HG02610 (cell line): Measurements from ENCODE around the gene STK24.

Experiments
- ATAC-seq: cut with Tn5 transposase; IDR thresholded peaks from one replicate; pipeline ENCODE4 v1.9.1; 2021; ENCODE audit warnings: mild to moderate bottlenecking, moderate library complexity; ENCODE audit not compliant: unreplicated experiment

STK24 gene

GRCh38 chr13:98514288-98514687 is 62.6 kb downstream of the STK24 start:
- no peak for ATAC-seq

DNA sequence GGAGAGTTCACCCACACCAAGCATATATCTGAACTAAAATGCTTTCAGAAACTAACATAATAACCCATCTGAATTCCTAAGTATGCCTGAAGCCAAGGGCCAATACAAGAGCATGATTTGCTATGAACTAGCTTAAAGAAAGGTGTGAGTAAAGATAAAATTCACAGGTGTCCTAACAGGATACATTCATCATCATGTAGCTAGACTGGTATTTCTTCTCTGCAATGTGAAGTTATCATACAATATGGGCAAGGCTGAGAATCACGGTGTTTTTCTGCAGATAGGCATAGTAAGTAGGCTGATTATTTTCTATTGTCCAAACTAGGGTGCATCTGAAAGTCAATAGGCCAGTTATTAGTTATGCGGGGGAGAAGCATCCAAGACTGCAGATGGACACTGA is 63.1 kb downstream of the STK24 start:
- ATAC-seq = no peak

DNA sequence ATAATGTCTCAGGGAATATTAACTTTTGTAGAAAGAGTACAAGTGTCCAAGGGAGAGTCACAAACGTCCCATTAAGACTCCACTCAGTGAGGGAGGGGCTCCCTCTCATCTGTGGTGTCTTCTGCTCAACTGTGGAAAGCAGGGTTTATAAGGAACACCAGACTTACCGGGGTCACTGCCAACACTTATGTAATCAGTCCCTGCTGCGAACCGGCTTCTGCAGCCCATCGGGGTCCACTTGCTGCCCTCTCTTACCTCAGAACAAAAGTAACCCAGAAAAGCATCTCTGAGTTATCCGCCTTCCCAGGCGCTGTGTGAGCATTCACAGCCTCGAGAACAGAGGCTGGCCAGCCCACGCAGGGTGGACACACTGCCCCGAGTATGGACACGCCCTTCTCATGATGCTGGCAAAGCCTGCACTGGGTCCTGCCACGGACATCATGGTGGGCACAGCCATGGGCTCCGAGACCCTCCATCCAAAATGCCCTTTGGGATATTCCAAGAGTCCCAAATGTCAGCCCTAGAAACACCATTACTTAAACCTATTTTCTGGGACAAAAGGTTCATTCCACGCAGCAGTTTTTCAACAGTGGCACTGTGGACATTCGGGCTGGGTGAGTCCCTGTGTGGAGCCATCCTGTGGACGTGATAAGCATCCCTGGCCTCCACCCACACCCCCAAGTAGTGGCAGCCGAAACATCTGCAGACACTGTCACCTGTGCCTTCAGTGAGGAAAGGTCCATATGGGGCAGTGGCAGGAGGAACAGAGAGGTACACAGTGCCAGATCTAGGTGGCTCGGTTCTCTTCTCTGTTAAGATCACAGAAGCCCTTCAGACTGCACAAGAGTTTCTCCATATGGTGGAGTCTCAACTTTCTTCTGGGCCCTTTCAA is 63.9 kb downstream of the STK24 start:
- no peak for ATAC-seq

DNA sequence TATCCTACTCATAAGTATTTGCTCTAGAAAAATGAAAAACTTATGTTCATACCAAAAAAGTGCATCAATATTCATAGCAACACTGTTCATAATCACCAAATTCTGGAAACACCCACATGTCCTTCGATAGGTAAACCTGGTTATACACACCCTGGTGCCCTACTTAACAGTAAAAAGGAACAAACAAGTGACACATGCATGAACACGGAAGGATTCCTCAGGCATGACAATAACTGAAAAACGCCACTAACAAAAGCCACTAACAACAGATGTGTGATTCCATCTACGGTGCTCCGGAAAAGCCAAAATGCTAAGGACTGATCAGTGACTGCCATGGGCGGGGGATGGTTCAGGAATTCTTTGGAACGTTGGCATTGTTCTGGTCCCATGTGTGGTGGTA is 65.5 kb downstream of the STK24 start:
- ATAC-seq = peak; percentile 15

DNA sequence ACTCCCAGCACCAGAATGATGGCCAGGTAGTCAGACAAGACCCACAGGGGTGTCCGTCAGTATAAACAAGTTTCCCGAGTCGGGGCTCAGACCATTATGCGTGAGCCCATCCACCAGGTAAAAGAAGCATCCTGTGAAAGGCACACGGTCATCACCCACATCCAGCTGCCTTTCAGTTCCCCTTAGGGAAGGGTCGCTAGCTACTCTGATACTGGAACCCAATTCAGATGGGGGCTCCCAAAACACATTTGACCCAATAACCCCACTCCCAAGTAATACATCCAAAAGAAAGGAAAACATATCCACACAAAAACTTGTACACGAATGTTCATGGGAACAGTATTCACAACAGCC is 66.8 kb downstream of the STK24 start:
- ATAC-seq = no peak

DNA sequence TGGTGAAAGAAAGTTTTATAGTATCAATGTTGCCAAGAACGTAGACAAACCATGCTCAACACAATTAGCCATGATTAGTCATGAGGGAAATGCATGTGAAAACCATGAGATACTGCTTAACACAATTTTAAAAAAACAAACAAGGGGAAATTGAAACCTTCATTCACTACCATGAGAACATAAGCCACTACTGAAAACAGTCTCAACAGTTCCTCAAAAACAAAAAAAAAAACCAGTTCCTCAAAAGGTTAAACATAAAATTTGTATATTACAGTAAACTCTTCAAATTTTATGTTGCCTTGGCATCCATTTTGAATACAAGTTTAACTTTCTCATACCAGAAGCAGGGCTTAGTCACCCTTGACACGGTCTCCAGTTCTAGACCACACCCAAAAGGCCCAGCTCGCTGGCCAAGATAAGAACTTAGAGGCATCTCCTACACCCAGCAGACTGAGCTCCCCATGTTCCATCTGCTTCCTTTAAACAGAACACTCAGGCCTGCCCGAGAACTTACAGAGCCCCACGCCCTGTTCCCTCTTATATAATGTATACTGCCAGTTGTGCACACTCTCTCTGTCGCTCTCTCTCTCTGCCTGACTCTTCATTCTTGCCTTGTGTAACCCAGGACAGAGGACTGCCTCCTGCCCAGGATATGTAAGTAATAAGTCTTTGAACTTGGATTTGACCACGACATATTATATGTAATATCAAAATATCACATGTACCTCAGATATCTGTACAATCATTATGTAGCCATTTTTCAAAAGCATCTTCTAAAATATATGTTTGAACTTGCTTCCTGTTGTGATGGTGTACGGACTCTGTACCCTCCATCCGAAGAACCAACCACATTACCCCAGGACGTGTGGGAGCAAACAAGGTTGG is 67.4 kb downstream of the STK24 start:
- peak; percentile 49 for ATAC-seq

GRCh38 chr13:98508685-98509084 is 68.2 kb downstream of the STK24 start:
- ATAC-seq = no peak

DNA sequence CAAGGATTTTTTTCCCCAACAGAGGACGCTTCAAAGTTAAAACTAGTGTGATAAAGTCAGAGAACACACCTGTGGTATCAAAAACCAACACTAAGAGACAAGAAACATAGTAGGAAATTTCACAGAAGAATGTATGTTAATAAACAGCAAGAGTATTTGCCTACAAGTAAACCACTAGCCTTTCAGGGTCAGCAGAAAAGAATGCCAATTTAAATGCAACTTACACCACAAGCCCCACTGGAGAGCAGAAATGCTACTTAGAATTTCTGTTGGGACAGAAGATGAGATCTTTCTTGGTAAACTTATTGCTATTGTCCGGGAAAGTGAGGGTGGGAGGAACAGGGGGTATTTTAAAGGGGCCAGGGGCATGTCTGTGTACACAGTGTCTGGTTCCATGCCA is 68.6 kb downstream of the STK24 start:
- no peak for ATAC-seq

- ATAC-seq = no peak
Observed at GRCh38 chr13:98507282-98507797, 69.6 kb downstream of the STK24 start.

DNA sequence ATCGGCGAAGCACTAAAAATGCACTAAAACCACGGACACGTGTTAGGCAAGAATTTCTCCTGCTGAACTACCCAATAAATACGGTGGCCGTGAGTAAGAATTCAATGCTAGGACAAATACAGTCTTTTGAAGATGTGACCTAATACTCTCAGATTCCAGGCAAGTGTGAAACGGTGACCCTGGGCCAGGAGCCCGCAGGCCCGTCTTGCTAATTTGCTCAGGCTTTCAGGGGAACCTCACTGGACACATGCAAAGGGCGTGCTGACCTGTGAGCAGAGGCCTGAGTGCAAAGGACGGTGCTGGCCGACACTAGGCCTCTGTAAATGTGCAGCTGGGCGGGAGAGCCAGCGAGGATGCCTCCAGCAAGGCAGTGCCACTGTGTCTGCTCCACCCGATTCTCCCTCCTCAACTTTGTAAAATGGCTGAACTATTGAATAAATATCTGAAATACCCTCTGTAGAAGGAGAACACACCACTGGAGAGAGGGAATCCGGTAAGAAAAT is 70.1 kb downstream of the STK24 start:
- ATAC-seq = no peak

- ATAC-seq = no peak
Observed at GRCh38 chr13:98506322-98506721, 70.6 kb downstream of the STK24 start.

DNA sequence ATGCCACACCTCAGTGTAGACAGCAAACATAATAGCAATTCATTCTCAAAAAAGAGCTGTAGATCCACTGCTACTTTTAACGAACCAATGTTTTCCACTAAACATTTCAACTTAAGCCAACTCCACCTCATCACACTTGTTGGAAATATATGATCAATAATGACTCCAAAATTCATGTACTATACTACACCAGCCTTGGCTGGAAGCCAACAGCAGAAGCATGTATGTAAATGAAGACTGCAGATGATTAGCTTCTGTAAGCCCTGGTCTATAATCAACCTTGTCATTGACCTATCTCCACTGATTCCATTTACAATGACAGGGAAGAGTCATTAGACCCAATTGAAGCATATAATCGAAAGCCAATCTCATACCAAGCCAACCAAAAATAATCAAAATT is 71.7 kb downstream of the STK24 start:
- no peak for ATAC-seq

DNA sequence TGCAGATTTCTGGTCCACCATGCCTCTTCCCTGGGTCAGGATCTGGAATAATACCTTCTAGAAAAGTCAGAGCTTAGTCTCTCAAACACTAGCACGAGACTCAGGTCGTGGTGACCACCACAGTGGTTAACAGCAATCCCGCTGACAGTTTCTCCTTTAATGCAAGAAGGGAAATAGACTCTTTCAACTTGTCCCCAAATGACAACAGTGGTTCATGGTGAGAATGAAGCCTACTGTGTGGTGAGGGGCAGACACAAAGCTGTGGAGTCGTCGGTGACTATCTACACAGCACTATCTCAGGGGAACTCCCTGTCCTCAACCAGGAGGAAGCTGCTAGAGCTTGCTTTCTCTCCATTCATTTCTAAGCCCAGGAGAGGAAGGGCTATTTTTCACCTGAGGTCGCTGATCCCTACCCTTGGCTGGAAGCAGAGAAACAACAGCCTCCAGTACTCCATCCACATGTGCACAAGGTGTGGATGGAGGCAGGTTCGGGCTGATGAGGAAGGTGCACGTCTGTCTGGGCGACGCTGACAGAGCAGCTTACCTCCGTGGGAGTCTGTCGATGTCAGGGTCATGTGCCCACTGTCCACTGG is 72.4 kb downstream of the STK24 start:
- peak; percentile 64 for ATAC-seq

DNA sequence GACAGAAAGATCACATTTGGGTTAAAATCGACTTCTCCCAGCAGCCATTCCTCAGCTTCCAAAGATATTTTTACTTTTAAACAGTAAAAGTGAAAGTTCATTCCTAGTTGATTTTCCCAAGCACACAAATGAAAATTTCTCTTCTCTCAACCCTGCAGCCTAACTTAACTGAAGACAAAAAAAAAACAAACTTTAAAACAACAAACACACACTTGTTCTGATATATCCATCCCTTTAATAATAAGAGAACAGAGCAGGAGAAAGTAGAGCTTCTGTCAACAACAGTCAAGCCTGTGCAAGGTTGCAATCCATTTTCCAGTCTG is 72.9 kb downstream of the STK24 start:
- no peak for ATAC-seq

DNA sequence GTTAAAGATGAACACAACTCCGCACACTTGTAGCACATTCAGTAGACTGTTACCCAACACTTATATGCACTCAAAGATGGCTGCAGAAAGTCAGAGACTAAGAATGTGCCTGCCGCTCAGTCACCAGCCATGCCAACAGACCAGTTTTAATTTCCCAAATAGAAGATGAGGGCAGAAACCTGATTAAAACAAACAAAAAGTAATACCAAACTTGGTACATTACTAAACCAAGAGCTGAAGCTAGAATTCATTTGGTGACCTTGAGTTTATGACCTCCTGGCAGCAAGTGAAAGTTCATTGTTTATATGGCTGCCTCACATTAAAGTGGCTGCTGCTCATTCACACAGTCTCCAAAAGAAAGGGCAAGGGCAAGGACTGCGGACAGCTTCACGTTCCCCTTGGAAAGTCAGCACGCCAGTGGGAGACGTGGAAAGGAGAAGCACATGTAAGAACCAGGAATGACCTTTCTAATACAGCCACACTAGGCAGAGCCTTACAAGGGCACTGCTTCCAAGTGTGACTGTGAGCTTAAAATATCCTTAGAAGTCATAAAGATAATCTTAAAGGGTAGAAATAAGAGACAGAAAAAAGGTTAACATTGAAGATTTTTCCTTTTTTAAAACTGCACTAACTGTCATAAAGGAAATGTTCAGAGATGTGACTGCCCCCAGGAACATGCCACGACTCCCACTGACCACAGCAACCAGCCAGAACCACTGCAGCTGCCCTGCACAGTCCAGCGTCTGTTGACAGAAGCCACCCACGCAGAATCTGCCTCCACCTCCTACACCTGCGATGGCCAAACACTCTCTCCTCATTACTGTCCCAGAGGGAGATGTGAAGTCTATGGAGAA is 73.5 kb downstream of the STK24 start:
- ATAC-seq = no peak

DNA sequence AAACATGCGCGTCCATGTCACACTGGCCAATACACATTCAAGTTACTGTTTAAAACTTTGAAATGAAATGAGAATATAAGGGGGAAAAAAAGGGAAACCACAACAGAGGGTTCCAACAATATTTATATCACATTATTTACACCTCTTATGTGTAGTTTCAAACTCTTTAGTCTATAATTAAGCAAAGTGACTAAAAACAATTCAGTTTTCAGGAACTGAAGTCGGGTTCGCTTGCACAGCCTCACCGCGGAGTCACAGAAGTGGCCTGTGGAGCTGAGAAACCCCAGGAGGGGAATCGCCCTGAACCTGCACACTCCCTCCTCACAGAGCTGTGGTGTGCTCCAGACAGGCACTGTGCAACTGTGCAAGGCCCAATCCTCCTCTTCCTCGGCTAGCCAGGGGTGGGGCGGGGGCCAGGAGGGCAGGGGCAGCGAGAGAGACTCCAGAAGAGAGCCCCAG is 75.9 kb downstream of the STK24 start:
- ATAC-seq = peak; percentile 78

DNA sequence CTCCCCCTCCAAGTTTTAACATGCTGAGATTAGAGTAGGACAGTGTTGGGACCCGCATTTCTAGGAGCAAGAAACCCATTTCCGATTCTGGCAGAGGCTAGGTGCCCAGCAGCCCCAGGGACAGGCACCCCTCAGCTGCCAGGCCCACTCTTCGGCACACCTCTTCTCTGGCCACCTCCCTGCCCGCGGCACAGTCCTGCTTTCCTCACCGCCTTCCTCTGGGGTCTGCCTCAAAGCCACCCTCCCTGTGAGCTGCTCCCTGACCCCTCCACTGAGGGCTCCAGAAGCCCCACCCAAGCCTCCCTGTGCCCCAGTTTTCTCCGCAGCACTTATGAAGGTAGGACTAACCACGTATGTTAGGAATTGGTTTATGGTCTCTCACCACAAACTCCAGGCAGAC is 79.9 kb downstream of the STK24 start:
- no peak for ATAC-seq

- ATAC-seq = no peak
Observed at GRCh38 chr13:98496479-98496791, 80.5 kb downstream of the STK24 start.

- no peak for ATAC-seq
Observed at GRCh38 chr13:98495627-98496478, 81.1 kb downstream of the STK24 start.

DNA sequence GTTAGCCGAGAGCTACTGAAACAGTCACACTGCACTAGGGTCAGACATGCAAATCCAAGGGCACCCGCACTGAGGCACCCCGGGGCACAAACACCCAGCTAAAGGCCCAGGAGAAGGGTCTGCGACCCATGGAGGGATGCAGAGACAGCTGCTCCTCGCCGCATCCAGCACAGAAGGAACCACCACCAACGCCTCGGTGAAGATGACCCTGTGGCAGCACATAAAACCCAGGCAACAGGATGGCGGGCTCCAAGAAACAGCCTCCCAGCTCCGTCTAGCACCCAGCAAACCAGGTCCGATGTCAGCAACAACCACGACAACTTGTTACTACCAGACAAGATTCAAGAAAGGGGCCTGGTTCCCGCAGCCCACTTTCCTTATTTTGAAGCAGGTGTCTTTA is 82.1 kb downstream of the STK24 start:
- no peak for ATAC-seq
